Activated naive CD8-positive, alpha-beta T cell (primary cell): ENCODE data around the gene ATF4.
"Not testable (repeated sequence)": the region's sequence is repeated elsewhere in the genome, so short reads cannot be mapped to it uniquely, and the experiment has no call there.

Experiments
- H3K27ac Mint-ChIP-seq: one replicate; pipeline ENCODE4 v1.8.0; 2021; ENCODE audit warnings: mixed read lengths
- H3K27me3 Mint-ChIP-seq: one replicate; pipeline ENCODE4 v1.8.0; 2021; ENCODE audit warnings: mixed read lengths
- H3K36me3 Mint-ChIP-seq: one replicate; pipeline ENCODE4 v1.8.0; 2021; ENCODE audit warnings: mixed read lengths
- H3K4me1 Mint-ChIP-seq: one replicate; pipeline ENCODE4 v1.8.0; 2021; ENCODE audit warnings: low read depth, mixed read lengths
- H3K4me3 Mint-ChIP-seq: one replicate; pipeline ENCODE4 v1.8.0; 2021; ENCODE audit warnings: mild to moderate bottlenecking, mixed read lengths
- H3K9me3 Mint-ChIP-seq: one replicate; pipeline ENCODE4 v1.8.0; 2021; ENCODE audit warnings: low read depth, mixed read lengths

ATF4 gene

GRCh38 chr22:39514373-39514973, 5.9 kb upstream of the ATF4 start:
- no peaks in the 10 kb centered on the region for H3K9me3 Mint-ChIP-seq
- H3K36me3 Mint-ChIP-seq, result no peaks in the 10 kb centered on the region
- peaks cover 30% of the 10 kb centered on the region for H3K4me1 Mint-ChIP-seq
- no peaks in the 10 kb centered on the region for H3K27me3 Mint-ChIP-seq
- peak overlapping the region; percentile 25 for H3K27ac Mint-ChIP-seq
- no peak overlapping the region for H3K4me3 Mint-ChIP-seq

GRCh38 chr22:39515266-39516050, 4.9 kb upstream of the ATF4 start:
- no peaks in the 10 kb centered on the region for H3K9me3 Mint-ChIP-seq
- H3K27me3 Mint-ChIP-seq, result no peaks in the 10 kb centered on the region
- H3K4me3 Mint-ChIP-seq, result no peak overlapping the region
- H3K27ac Mint-ChIP-seq, result peak overlapping the region; percentile 79
- H3K36me3 Mint-ChIP-seq, result no peaks in the 10 kb centered on the region
- peaks cover 25% of the 10 kb centered on the region for H3K4me1 Mint-ChIP-seq

- Mint-ChIP-seq H3K27ac (no peak overlapping the region), H3K9me3 (no peaks in the 10 kb centered on the region), H3K4me3 (no peak overlapping the region), H3K27me3 (no peaks in the 10 kb centered on the region), H3K4me1 (peaks cover 34% of the 10 kb centered on the region), H3K36me3 (peaks cover 12% of the 10 kb centered on the region)
Observed at GRCh38 chr22:39517470-39517869, 2.9 kb upstream of the ATF4 start.

GRCh38 chr22:39518144-39518786, 2.1 kb upstream of the ATF4 start:
- peaks cover 16% of the 10 kb centered on the region for H3K36me3 Mint-ChIP-seq
- peak overlapping the region; percentile 100 for H3K27ac Mint-ChIP-seq
- H3K4me1 Mint-ChIP-seq, result peaks cover 42% of the 10 kb centered on the region
- H3K9me3 Mint-ChIP-seq, result no peaks in the 10 kb centered on the region
- peak overlapping the region; percentile 96 for H3K4me3 Mint-ChIP-seq
- no peaks in the 10 kb centered on the region for H3K27me3 Mint-ChIP-seq

- peaks cover 18% of the 10 kb centered on the region for H3K36me3 Mint-ChIP-seq
- H3K4me1 Mint-ChIP-seq, result peaks cover 46% of the 10 kb centered on the region
- H3K4me3 Mint-ChIP-seq, result peak overlapping the region; percentile 96
Observed at GRCh38 chr22:39518996-39519680, 1.2 kb upstream of the ATF4 start.

GRCh38 chr22:39519681-39520225, 609 bp upstream of the ATF4 start:
- H3K4me3 Mint-ChIP-seq, result peak overlapping the region; percentile 96

More at GRCh38 chr22:39518996-39519680, 1.2 kb upstream of the ATF4 start:
- Mint-ChIP-seq H3K27me3 (no peaks in the 10 kb centered on the region), H3K27ac (peak overlapping the region; percentile 100), H3K9me3 (no peaks in the 10 kb centered on the region)

GRCh38 chr22:39521106-39521885, 934 bp downstream of the ATF4 start:
- Mint-ChIP-seq H3K36me3 (peaks cover 18% of the 10 kb centered on the region), H3K4me1 (peaks cover 50% of the 10 kb centered on the region), H3K27ac (peak overlapping the region; percentile 100), H3K4me3 (peak overlapping the region; percentile 96)
- H3K9me3 Mint-ChIP-seq, H3K27me3 Mint-ChIP-seq: not testable (repeated sequence)

More at GRCh38 chr22:39519681-39520225, 609 bp upstream of the ATF4 start:
- Mint-ChIP-seq H3K27me3 (no peaks in the 10 kb centered on the region), H3K9me3 (no peaks in the 10 kb centered on the region), H3K36me3 (peaks cover 18% of the 10 kb centered on the region), H3K4me1 (peaks cover 45% of the 10 kb centered on the region), H3K27ac (peak overlapping the region; percentile 100)

GRCh38 chr22:39522091-39522490, 1.7 kb downstream of the ATF4 start:
- Mint-ChIP-seq H3K4me1 (peaks cover 51% of the 10 kb centered on the region), H3K27ac (peak overlapping the region; percentile 100), H3K36me3 (peaks cover 18% of the 10 kb centered on the region), H3K4me3 (peak overlapping the region; percentile 96)
- not testable (repeated sequence) for H3K9me3 Mint-ChIP-seq, H3K27me3 Mint-ChIP-seq

GRCh38 chr22:39522567-39523300, 2.4 kb downstream of the ATF4 start:
- H3K27ac Mint-ChIP-seq, result peak overlapping the region; percentile 100
- H3K9me3 Mint-ChIP-seq, result no peaks in the 10 kb centered on the region
- H3K27me3 Mint-ChIP-seq, result no peaks in the 10 kb centered on the region
- peaks cover 57% of the 10 kb centered on the region for H3K4me1 Mint-ChIP-seq
- H3K36me3 Mint-ChIP-seq, result peaks cover 18% of the 10 kb centered on the region
- H3K4me3 Mint-ChIP-seq, result peak overlapping the region; percentile 96

- no peaks in the 10 kb centered on the region for H3K9me3 Mint-ChIP-seq
- peaks cover 18% of the 10 kb centered on the region for H3K36me3 Mint-ChIP-seq
- peaks cover 62% of the 10 kb centered on the region for H3K4me1 Mint-ChIP-seq
- peak overlapping the region; percentile 55 for H3K4me3 Mint-ChIP-seq
- H3K27ac Mint-ChIP-seq, result no peak overlapping the region
- no peaks in the 10 kb centered on the region for H3K27me3 Mint-ChIP-seq
Observed at GRCh38 chr22:39524089-39524752, 3.9 kb downstream of the ATF4 start.

- Mint-ChIP-seq H3K27me3 (no peaks in the 10 kb centered on the region), H3K9me3 (no peaks in the 10 kb centered on the region), H3K36me3 (peaks cover 21% of the 10 kb centered on the region), H3K4me1 (peaks cover 67% of the 10 kb centered on the region), H3K4me3 (peak overlapping the region; percentile 63), H3K27ac (peak overlapping the region; percentile 90)
Observed at GRCh38 chr22:39524753-39525657, 4.6 kb downstream of the ATF4 start.

- H3K36me3 Mint-ChIP-seq, result peaks cover 23% of the 10 kb centered on the region
- peak overlapping the region; percentile 90 for H3K27ac Mint-ChIP-seq
- peak overlapping the region; percentile 63 for H3K4me3 Mint-ChIP-seq
- H3K4me1 Mint-ChIP-seq, result peaks cover 73% of the 10 kb centered on the region
- no peaks in the 10 kb centered on the region for H3K27me3 Mint-ChIP-seq
- no peaks in the 10 kb centered on the region for H3K9me3 Mint-ChIP-seq
Observed at GRCh38 chr22:39525658-39525975, 5.3 kb downstream of the ATF4 start.
